GM19025 (cell line): Measurements from ENCODE around the gene SLC22A4.

Experiments
- ATAC-seq: cut with Tn5 transposase; IDR thresholded peaks from one replicate; pipeline ENCODE4 v1.9.1; 2021; ENCODE audit warnings: mild to moderate bottlenecking, low read depth, moderate library complexity; ENCODE audit not compliant: unreplicated experiment

The SLC22A4 gene

DNA sequence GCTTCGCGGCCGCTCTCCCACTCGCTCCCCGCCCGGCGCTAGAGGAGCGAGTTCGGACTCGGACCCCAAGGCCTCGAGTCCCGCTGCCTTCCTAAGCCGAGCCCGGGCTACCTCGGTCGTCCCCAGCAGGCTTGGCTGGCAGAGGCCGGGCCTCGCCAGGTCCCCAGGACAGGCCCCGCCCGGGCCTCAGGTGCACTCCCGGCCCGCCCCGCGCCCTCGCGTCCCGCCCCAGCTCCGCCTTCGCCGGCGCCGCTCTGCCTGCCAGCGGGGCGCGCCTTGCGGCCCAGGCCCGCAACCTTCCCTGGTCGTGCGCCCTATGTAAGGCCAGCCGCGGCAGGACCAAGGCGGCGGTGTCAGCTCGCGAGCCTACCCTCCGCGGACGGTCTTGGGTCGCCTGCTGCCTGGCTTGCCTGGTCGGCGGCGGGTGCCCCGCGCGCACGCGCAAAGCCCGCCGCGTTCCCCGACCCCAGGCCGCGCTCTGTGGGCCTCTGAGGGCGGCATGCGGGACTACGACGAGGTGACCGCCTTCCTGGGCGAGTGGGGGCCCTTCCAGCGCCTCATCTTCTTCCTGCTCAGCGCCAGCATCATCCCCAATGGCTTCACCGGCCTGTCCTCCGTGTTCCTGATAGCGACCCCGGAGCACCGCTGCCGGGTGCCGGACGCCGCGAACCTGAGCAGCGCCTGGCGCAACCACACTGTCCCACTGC is 75.4 kb downstream of the SLC22A4 start, which contains the start of gene SLC22A5:
Gene SLC22A5, plus strand, starts transcription at position 237 of the 707 bp plus-strand sequence. Its CDS starts 263 bp downstream, at position 500.
- ATAC-seq, result peak; percentile 89

DNA sequence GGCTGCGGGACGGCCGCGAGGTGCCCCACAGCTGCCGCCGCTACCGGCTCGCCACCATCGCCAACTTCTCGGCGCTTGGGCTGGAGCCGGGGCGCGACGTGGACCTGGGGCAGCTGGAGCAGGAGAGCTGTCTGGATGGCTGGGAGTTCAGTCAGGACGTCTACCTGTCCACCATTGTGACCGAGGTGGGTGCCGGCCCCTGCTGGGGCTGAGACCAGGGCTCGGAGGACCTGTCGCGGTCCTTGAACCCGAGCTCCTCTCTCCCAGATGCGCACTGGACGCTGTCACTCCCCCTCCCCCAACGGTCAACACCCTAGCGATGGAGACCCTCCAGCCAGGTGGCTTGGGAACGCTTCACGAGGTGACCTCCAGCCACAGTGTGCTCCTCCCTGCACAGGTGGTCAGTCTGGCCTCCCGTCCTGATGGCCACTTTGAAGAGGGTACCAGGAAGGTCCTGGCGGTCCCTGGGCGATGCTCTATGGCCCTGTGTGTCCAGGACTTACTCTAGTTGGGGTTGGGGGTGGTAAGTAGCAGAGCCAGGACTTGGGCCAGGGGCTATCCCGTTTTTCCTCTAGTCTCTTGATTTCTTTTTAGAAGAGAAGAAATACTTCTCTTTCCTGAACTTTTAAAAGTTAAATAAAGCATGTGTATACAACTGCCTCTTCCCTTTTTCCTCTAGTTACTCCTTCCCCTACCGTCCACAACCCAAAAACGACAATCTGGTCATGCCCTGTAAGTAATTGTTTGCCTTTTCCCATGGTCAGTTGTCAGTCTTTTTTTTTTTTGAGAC is 76.2 kb downstream of the SLC22A4 start:
- ATAC-seq, result no peak

DNA sequence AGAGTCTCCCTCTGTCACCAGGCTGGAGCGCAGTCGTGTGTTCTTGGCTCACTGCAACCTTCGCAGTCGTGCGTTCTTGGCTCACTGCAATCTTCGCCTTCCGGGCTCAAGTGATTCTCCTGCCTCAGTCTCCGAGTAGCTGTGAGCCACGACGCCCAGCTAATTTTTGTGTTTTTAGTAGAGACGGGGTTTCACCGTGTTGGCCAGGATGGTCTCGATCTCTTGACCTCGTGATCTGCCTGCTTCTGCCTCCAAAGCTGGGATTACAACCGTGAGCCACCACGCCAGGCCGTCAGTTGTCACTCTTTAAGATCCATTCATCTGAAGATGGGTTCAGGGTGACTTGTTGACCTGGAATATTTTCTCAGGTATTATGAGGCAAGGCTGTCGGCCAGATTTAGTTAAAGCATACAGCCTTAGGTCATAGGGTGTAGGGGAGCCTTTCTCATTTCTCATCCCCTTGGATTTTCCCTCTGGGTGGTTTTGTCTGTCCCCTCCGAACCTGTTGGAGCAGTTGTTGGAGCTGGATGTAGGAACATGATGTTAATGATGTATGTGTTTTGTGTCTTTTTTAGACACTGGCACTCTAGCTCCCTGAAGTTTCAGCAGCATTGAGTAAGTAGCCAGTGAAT is 76.9 kb downstream of the SLC22A4 start:
- ATAC-seq, result no peak

DNA sequence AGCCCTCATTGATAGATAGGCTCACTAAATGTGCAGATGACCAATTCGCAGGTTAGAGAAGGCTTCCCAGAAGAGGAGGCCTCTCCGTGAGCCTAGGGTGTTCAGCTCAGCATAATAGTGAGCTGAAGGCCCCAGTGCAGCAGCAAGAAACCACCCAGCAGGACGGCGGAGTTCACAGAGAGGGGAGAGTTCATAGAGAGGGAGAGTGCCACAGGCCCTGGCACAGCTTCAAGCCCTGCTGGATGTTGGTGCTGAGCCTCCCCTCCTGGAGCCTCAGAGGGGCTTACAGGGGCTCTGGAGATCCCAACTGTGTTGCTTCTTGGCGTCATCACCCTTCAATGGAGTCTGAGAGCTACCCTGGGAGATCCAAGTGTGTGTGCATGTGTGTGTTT is 77.4 kb downstream of the SLC22A4 start:
- ATAC-seq, result no peak

DNA sequence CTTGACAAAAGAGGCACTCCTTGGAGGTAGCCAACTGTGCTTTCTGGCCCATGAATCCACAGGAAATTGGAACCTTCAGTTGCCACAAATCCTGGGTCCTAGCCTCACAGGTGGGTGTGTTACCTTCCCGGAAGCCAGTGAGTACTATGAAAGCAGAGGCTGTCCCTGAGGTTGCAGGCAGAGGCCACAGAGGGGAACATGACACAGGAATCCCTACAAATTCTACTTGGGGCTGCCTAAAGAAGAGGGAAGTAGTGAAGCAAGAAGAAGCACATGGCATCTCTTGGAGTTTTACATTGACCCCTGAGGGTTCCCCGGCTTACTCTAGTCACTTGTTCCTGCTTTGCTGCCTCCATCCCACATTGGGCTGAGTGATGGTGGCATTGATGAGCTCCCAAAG is 77.9 kb downstream of the SLC22A4 start:
- no peak for ATAC-seq

DNA sequence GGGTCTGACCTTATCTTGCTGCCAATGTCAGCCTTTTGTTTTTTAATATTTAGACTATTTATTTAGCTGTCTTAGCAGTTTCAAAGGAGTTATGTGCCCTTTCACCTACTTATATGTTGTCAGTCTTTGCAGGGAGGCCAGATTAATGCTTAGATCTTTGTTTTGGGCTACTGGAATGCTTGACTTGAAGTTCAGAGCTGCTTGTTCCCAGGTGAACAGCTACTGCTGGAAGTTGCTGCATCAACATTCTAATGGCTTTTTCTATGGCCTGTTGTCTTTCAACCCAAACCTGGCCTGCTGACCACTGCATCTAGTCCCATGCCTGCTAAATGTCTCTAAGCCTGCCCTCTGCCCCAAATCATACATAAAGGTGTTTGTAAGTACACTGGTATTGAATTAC is 78.3 kb downstream of the SLC22A4 start:
- no peak for ATAC-seq

DNA sequence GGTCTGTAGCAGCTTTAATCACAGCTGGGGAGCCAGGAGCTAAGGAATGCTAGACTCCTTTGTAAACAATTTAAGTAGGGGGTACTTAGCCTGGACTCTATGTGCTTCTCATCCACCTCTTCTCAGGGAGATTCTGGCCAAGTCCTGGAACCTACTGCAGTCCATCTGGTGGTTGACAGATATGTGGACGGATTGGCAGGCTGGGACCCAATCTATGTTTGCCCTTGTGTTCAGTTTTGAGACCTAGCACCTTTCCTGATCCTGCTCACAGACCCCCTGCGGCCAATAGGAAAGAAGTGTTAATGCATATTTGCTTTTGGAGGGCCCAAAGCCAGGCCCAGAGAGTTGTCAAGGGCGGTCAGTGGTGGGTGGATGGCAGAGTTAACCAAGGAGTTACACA is 81.8 kb downstream of the SLC22A4 start:
- no peak for ATAC-seq

DNA sequence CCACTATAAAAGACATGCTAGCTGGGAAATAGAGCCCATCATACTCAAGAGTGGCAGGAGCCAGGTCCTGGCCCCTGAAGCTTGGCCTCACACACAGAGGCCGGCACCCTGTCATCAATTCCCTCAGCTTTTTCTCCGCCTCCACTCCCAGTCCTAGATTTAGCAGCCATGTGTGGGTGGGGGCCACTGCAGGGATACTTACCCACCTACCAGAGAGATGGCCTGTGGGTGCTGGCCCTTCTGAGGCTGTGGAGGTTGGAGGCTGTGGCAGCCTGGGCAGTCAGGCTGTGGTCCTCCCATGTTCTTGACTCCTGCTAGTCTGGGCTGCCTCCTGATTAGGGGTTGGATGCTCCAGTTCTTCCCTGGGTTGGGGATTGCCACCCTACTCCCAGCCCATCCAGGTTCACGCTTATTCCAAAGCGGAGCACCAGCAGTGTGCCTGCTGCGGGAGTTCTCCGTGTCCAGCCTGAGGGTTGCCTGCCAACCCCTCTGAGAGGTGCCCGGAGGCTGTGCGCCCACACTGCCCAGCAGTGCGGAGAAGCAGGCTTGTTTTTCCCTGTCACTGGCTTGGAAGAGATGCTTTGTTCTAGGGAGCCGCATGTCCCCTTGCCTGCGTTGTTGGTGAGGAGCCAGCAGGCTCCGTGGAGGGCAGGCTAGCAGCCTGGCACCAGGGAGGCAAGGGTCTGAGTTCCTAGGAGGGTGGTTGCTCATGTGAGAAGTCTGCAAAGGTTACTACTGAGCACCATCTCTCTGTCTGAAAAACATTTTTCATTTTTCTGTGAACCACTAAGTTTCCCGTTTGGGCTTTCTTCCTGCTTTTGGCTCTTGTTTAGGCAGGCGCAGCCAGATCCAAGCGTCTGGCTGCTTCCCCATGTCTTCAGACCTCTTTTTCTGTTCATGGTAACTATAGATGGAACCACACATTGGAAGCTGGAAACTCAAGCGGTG is 82.8 kb downstream of the SLC22A4 start:
- no peak for ATAC-seq

DNA sequence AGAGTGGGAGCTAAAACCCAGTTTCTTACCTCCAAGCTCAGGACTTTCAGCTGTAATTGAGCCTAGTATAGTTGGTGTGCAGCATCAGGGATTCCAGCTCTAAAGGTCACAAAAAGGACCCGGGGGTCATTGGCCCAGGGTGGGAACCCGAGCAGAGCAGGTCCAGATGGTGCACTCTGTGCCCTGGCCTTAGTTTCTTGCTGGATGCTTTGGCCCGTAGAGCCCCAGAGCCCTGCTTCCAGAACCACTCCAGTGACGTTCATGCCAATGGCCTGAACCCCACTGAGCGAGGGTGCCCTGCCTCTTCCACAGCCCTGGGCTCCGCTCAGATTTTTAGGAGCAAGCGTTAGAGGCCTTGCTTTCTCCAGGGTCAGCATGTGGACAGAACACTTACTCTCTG is 83.5 kb downstream of the SLC22A4 start:
- no peak for ATAC-seq

DNA sequence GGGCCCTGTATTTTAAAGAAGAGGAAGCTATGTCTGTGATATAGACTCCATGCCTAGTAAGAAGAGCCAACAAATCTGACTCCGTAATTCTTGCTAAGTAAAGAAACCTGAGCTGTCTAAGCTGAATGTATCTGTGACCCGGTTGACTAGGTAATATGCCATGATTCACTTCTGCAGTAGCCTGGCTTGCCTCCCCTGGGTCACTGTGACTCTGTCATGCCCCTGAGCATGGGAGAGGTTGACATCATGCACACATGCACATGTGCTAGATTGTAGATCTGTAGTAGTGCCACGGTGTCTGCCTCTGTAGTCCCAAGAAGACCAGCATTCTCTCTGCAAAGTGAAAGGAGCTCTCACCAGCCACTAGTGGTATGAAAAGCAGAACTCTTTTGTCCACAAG is 84.4 kb downstream of the SLC22A4 start:
- ATAC-seq, result no peak

DNA sequence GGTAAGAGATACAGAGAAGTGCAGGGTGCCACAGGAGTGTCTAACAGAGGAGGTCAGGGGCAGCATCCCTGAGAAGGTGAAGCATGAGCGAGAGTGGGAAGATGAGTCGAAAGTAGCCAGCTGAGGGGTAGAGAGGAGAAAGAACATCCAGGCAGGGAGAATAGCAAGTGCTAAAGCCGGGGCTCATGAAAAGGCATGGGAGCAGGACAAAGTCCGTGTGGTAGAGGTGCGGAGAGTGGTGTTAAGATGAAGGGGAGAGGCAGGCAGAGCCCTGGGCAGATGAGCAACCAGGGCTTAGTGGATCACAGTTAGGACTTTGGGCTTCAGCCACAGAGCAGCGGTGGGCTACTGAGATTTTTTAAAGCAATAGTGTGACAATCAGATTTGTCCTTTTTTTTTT is 85.9 kb downstream of the SLC22A4 start:
- ATAC-seq, result no peak

DNA sequence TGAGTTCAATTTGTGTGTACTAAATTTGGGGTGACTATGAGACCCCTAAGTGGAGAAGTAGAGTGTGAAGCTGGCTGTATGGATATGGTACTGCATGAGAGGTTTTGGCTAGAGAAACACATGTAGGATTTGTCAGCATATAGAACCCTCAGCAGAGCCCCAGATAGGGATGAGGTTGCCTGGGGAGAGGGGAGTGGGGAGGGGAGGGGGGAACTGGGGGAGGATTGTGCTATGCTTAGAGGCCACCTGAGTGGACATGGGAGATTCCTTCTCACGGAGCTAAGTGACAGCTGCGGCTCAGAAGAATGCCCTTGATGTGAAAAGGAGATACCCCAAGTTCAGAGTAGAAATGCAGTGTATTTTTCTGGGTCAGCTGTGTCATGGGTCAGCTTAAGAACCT is 86.5 kb downstream of the SLC22A4 start:
- ATAC-seq, result no peak

DNA sequence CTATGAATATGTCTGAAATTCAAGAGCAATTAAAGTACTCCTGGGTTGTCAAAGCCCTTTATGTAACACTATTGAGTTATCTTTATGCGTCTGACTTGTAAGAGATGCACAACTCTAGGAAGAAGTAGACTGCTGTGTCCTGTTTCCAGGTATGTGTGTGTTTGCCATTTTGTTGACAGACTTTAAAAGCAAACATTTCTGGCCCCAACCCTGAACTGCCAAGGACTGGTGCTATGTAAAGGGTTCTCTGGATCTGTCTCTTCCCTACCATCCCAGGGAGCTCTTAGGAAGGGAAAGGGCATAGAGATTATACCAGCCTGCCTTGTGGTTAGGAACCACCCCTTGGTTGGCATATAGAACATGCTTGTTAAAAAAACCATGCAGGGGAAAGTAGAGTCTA is 87.4 kb downstream of the SLC22A4 start:
- no peak for ATAC-seq

DNA sequence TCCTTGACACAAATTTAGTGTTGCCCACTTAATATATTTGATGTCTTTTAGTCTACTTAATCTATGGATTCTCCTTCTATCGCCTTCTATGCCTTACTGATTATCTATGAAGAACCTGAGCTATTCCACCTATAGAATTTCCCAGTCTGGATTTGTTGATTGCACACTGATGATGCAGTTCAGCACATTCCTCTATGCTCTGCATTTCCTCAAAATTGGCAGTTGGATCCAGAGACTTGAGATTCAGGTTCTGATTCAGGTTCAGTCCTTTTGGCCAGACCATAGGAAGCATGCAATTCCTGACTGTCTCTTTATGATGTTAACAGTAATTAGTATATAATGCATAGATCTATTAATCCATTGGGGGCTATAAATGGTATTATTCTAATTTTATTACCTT is 89.1 kb downstream of the SLC22A4 start:
- no peak for ATAC-seq

DNA sequence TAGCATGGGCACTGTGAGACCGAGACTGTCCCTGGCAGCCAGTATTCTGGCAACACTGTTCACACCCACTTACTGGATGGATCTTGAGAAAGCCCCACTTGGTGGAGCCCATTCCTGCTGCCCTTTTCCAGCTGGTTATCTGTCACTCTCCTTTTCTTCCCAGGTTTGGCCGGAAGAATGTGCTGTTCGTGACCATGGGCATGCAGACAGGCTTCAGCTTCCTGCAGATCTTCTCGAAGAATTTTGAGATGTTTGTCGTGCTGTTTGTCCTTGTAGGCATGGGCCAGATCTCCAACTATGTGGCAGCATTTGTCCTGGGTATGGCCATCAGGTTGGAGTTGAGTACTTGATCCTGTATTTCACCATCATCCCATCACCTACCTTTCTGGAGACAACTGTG is 89.8 kb downstream of the SLC22A4 start:
- ATAC-seq, result no peak

DNA sequence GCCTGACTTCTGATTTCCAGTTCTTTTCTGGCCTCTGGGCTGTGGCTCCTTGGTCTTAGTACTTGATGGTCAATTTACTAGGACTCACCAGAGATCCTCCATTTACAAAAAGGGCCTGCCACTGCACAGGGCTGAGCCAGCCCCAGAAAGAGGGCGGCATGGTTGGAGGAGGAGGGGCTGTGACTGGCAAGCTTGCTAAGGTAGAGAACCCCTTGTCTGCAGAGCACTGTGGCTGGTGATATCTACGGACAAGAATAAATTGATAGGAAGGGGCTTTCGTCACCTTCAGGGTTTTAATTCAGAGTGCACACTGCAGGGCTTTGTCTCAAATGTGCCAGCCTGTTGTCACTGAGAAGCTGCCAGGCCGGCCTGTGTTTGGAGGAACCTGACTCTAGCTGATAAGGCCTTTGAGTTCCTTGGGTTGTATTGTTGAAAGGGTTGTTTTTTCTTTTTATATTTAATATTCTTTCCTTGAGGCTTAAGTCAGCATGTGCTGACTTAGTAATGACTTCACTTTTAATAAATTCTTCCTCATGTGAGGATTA is 90.4 kb downstream of the SLC22A4 start:
- no peak for ATAC-seq

DNA sequence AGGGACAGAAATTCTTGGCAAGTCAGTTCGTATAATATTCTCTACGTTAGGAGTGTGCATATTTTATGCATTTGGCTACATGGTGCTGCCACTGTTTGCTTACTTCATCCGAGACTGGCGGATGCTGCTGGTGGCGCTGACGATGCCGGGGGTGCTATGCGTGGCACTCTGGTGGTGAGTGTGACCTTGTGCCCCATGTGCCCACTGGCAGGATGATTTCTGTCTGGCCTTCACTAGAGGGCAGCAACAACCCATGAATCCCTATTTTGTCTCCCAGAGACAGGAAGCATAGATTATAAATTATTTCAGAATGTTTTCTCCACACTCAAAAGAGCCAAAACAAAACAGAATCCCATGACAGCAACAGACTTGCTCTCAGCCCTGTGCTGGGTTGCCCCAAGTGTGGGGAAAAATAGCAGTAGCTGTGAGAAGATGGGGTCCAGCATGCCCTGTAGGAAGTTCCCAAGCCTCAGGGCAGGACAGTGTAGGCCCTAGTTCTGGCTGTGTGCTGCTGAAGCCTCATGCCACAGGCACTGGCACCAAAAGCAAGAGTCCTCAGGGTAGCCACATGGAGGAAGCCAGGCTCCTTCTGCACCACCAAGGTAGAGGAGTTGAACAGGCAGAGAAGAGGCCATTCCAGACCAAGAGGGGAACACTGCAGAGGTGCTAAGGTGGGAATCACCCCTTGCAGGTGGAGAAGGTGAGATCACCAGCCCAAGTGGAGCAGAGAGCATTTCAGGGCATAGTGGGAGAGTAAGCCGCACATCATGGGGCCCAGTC is 91.3 kb downstream of the SLC22A4 start:
- ATAC-seq, result peak; percentile 52

DNA sequence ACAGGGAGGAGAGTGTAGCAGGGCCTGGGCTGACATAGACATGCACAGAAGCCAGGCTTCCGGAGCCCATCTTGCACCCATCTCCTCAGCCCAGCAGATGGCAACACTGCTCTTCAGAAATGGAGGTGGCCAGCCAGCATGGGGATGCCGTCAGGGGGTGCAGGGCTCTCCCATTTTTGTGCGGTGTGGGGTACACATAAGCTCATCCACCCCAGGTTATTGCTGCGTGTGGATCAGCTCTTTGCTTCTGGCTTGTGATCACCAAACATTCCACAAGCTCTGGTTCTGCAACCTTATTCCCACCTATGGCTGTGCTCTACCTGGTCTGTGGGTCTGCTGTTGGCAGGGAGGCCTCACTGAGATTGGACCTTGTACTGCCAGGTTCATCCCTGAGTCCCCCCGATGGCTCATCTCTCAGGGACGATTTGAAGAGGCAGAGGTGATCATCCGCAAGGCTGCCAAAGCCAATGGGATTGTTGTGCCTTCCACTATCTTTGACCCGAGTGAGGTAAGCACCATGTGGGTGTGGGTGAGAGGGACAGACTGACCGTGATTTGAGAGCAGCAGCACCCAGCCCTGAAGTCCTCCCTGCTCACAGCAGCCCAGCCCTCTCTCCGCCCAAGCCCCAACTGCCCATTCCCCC is 92.6 kb downstream of the SLC22A4 start:
- ATAC-seq, result peak; percentile 69

DNA sequence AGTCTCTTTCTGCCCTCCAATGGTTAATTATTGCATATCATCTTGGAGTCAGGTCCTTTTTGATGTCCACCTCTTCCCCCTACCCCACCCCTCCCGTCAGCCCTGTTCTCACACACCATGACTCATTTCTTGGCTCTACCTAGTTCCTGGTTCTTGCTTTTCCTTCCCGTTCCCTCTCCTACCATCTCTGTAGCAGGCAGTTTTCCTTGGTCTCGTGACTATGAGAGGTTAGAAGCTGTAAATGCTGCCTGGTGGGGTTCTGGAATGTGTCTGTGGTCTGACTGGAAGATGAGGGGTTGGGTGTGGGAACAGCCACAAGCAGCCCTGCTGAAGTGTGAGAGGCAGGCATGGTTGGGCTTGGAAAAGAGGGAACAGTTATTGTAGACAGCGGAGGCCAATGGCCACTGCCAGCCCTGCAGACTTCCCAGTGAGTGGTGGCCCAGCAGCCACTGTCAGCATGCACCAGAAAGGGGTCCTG is 93.5 kb downstream of the SLC22A4 start:
- ATAC-seq, result no peak
